ENCODE data around the gene ZNRF1. TPM values are rescaled to one million over a fixed set of nuclear protein-coding genes. Genes with fewer than 3 reads are reported as not detected.

The ZNRF1 gene
- total and polyA plus RNA-seq, 7 donors, result 10.6 to 33.0 (median 16.9) TPM

DNA sequence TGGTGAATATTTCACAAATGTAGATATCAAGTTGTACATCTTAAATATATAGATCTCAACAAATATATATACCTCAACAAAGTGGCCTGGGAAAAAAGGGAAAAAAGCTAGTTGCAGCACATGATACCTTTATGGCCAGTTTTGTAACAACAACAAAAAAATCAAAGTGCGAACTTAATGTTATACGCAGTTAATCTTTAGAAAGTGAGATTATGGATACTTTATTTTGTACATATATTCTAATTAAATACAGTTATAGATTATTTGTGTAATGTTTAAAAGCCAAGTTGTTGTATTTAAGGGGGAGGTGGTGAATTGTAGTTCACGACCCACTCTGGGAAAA, 149.1 kb downstream of the ZNRF1 start:
- Histone ChIP-seq H3K9me3 (peaks cover 0 to 2% (median 0%) of the 10 kb centered on the region in 4 donors), H3K27ac (peak overlapping the region; percentile 98 to 100 (median 100)), H3K4me1 (peaks cover 0 to 11% (median 8%) of the 10 kb centered on the region in 4 donors), H3K27me3 (no peaks in the 10 kb centered on the region), H3K4me3 (peak overlapping the region; percentile 90 to 100 (median 99)), H3K36me3 (peaks cover 0 to 10% (median 0%) of the 10 kb centered on the region in 4 donors)
- DNase-seq, result no peak
- intact Hi-C loops (cut with DNase I), result loop anchor here (2.0 to 10.0 kb wide), 2 partner anchors 31 to 333 kb away; partner anchors contain the start of gene LDHD
- WGBS, 2 donors, result 28 to 58% methylated on average over 3 of the region's 3 CpGs
- no peak for TF ChIP-seq EP300 (IDR thresholded peaks at IDR 0.05)
- no peak for TF ChIP-seq POLR2A (IDR thresholded peaks at IDR 0.05)

DNA sequence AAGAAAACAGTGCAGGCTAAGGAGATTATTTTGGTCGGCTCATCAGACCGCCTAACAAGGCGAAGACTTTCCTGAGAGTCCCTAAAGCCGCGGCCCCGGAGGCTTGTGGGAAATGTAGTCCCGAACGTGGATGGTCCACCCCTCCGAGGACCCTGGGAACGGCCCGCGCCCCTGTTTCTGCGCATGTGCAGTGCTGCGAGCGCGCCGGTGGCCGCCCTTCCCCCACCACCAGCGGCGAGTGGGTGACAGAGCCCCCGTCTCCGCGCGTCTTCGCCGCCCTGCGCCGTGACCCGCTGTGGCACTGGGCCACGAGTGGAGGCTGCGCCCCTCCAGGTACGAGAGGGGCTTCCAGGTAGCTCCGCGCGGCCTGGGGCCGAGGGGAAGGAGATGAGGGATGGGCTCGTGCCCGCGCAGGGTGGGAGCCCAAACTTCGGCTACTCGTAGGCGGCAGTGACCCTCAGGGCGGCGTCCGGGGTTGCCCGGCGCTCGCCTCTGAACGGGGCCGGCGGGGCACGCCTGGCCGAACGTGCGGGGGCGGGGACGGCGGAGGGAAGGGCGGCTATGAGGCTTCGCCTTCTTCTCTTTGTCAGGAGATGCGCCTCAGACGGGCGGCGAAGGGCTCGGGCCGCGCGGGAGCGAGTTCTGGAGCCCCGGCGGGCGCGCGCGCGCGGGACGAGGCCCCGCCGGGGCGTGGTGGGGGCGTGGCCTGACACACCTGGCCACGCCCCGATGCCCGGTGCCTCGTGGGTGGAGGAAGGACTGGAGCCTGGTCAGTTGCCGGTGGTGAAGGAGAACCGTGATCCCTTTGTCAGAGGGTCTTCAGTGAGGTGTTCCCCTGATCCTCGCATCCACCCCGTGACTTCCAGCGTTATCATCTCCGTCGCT, 149.7 kb downstream of the ZNRF1 start, which contains the start of gene ZFP1:
TSS of gene ZFP1 (plus strand) at position 214 of the 885 bp plus-strand sequence. CDS start 4,428 bp downstream, outside the sequence.
- TF ChIP-seq POLR2A (IDR thresholded peaks at IDR 0.05) (peak; percentile 40 to 53), POLR2AphosphoS5 (IDR thresholded peaks at IDR 0.05) (peak; percentile 64 to 88 (median 84)), EP300 (IDR thresholded peaks at IDR 0.05) (peak in 1 of 4 donors; percentile 68)
- TF ChIP-seq, protein P1, sequence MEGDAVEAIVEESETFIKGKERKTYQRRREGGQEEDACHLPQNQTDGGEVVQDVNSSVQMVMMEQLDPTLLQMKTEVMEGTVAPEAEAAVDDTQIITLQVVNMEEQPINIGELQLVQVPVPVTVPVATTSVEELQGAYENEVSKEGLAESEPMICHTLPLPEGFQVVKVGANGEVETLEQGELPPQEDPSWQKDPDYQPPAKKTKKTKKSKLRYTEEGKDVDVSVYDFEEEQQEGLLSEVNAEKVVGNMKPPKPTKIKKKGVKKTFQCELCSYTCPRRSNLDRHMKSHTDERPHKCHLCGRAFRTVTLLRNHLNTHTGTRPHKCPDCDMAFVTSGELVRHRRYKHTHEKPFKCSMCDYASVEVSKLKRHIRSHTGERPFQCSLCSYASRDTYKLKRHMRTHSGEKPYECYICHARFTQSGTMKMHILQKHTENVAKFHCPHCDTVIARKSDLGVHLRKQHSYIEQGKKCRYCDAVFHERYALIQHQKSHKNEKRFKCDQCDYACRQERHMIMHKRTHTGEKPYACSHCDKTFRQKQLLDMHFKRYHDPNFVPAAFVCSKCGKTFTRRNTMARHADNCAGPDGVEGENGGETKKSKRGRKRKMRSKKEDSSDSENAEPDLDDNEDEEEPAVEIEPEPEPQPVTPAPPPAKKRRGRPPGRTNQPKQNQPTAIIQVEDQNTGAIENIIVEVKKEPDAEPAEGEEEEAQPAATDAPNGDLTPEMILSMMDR (IDR thresholded peaks at IDR 0.05), result no peak
- Histone ChIP-seq H3K27me3 (no peaks in the 10 kb centered on the region), H3K4me1 (peaks cover 0 to 11% (median 8%) of the 10 kb centered on the region in 4 donors), H3K27ac (peak within 1 kb of the TSS; percentile 98 to 100 (median 100)), H3K9me3 (peaks cover 0 to 2% (median 0%) of the 10 kb centered on the region in 4 donors), H3K4me3 (peak within 1 kb of the TSS; percentile 90 to 100 (median 99)), H3K36me3 (peaks cover 0 to 10% (median 3%) of the 10 kb centered on the region in 4 donors)
- 0 to 1% methylated on average over 93 of the region's 93 CpGs for WGBS, 2 donors
- intact Hi-C loops (cut with DNase I), result loop anchor here (2.0 to 10.0 kb wide), 2 partner anchors 32 to 334 kb away; partner anchors contain the start of gene LDHD
- peak; percentile 98 for DNase-seq

DNA sequence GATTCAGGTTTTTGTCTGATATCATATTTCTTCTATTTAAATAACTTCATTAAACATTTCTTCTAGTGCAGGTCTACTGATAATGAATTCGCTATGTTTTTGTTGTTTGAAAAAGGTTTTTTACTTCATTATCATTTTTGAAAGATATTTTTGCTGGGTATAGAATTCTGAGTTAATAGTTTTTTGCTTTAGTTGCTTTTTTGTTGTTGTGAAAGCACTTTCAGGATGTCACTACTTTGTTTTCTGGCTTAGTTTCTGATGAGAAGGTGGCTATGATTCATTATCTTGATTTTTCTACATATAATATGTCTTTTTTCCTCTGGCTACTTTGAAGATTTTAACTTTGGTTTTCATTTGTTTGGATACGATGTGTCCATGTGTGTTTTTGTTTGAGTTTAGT, 153.0 kb downstream of the ZNRF1 start:
- Histone ChIP-seq H3K27me3 (no peaks in the 10 kb centered on the region), H3K27ac (no peak overlapping the region), H3K9me3 (peaks cover 0 to 2% (median 0%) of the 10 kb centered on the region in 4 donors), H3K4me1 (peaks cover 0 to 11% (median 8%) of the 10 kb centered on the region in 4 donors), H3K4me3 (no peak overlapping the region), H3K36me3 (peaks cover 0 to 24% (median 9%) of the 10 kb centered on the region in 4 donors)
- TF ChIP-seq EP300 (IDR thresholded peaks at IDR 0.05), result no peak
- TF ChIP-seq POLR2AphosphoS5 (IDR thresholded peaks at IDR 0.05), result no peak
- TF ChIP-seq, protein P1 (IDR thresholded peaks at IDR 0.05), result no peak
- TF ChIP-seq POLR2A (IDR thresholded peaks at IDR 0.05), result no peak
- no peak for DNase-seq
- intact Hi-C loops (cut with DNase I), result no loop called here
- 48 to 71% methylated on average over 2 of the region's 2 CpGs for whole genome bisulfite sequencing, 2 donors

DNA sequence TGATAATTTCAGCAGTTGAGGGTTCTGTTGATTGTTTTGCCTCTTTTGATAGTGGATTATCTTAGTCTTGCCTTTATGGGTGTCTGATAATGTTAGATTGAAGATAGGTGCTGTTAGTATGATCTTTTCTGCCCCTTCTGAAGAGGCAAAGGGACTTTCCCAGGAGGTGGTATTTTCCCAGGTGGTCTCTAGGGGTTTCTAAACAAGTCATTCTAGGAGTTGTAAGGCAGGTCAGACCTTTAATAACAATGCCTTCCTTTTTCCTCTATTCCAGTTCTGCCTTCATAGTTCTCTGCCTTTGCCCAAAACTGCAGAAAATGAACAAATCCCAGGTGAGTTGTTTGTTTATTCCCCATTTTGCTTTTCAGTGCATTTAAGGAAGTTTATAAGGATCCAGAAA, 153.8 kb downstream of the ZNRF1 start:
- intact Hi-C loops (cut with DNase I), result no loop called here
- no peak for DNase-seq
- TF ChIP-seq POLR2A (IDR thresholded peaks at IDR 0.05) (no peak), EP300 (IDR thresholded peaks at IDR 0.05) (no peak), POLR2AphosphoS5 (IDR thresholded peaks at IDR 0.05) (no peak)
- TF ChIP-seq, protein P1 (IDR thresholded peaks at IDR 0.05), result no peak

DNA sequence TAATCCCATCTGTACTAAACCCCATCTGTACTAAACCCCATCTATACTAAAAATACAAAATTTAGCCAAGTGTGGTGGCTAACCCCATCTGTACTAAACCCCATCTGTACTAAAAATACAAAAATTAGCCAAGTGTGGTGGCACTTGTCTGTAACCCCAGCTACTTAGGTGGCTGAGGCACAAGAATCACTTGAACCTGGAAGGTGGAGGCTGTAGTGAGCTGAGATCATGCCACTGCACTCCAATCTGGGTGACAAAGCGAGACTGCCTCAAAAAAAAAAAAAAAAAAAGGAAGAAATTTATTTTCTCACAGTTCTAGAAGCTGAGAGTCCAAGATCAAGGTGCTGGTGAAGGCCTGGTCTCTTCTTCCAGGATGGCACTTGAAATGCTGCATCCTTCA, 161.6 kb downstream of the ZNRF1 start:
- TF ChIP-seq POLR2A (IDR thresholded peaks at IDR 0.05), result no peak
- no peak for TF ChIP-seq EP300 (IDR thresholded peaks at IDR 0.05)
- no peak for TF ChIP-seq POLR2AphosphoS5 (IDR thresholded peaks at IDR 0.05)
- TF ChIP-seq, protein P1 (IDR thresholded peaks at IDR 0.05), result no peak
- intact Hi-C loops (cut with DNase I), result no loop called here
- WGBS, 2 donors, result 97% methylated on average over 1 of the region's 1 CpG
- Histone ChIP-seq H3K27ac (no peak overlapping the region), H3K4me3 (no peak overlapping the region), H3K27me3 (no peaks in the 10 kb centered on the region), H3K4me1 (no peaks in the 10 kb centered on the region), H3K36me3 (peaks cover 0 to 15% (median under 1%) of the 10 kb centered on the region in 4 donors), H3K9me3 (no peaks in the 10 kb centered on the region)
- DNase-seq, result no peak

More for the DNA sequence above, 153.8 kb downstream of the ZNRF1 start:
- Histone ChIP-seq H3K9me3 (peaks cover 0 to 2% (median 0%) of the 10 kb centered on the region in 4 donors), H3K4me1 (peaks cover 0 to 11% (median 8%) of the 10 kb centered on the region in 4 donors), H3K36me3 (peaks cover 0 to 24% (median 9%) of the 10 kb centered on the region in 4 donors), H3K27me3 (no peaks in the 10 kb centered on the region), H3K27ac (no peak overlapping the region), H3K4me3 (no peak overlapping the region)
